Right atrium auricular region (tissue), 2 donors: ENCODE results near the gene PPP1R9B. TPM values are rescaled to one million over a fixed set of nuclear protein-coding genes. Genes with fewer than 3 reads are reported as not detected.

Experiments
- DNase-seq: peaks from one replicate; pipeline ENCODE4 v3.0.0-alpha.2; 2019; ENCODE audit warnings: low spot score
- H3K27ac ChIP-seq, 2 donors: fragments of 200-600 bp; sonication (generic); 1 replicate in 1 of 2; 2 replicates in 1 of 2; pipeline ENCODE4 v1.5.1; 2016 to 2019
- H3K27me3 ChIP-seq, 2 donors: fragments of 200-600 bp; sonication (generic); one replicate each; pipeline versions ENCODE4 v1.5.1 to v1.6.0; 2017 to 2019
- H3K36me3 ChIP-seq: fragments of 200-600 bp; sonication (generic); one replicate; pipeline ENCODE4 v1.5.1; 2016
- H3K4me1 ChIP-seq, 2 donors: fragments of 200-600 bp; sonication (generic); one replicate each; pipeline versions ENCODE4 v1.5.1 to v1.6.0; 2017 to 2019
- H3K4me3 ChIP-seq, 2 donors: fragments of 200-600 bp; sonication (generic); 1 replicate in 1 of 2; 2 replicates in 1 of 2; pipeline ENCODE4 v1.5.1; 2017 to 2019; ENCODE audit warnings: mild to moderate bottlenecking in 1 of 2, moderate library complexity in 1 of 2
- H3K9me3 ChIP-seq, 2 donors: fragments of 200-600 bp; sonication (generic); one replicate each; pipeline ENCODE4 v1.5.1; 2019
- total RNA-seq, 2 donors: library from RNA; depleted of rRNA; stranded (reverse); fragments of >200 nt; gene quantifications; one replicate each; pipeline ENCODE4 v1.1.0, GENCODE V29; 2016
- TF ChIP-seq, protein P1 (sequence below), 2 donors: fragments of 200-600 bp; sonication (generic); IDR thresholded peaks; one replicate each; pipeline ENCODE4 v1.5.1; 2019; ENCODE audit warnings: antibody characterized with exemption in 2 of 2

The PPP1R9B gene
- total RNA-seq, 2 donors from 2014 or later: 16.9 to 24.2 TPM

GRCh38 chr17:50181591-50182560 is 31.4 kb upstream of the PPP1R9B start:
- H3K4me1 ChIP-seq: peaks cover 0 to 21% of the 10 kb centered on the region in 2 donors
- no peak for DNase-seq
- H3K27ac ChIP-seq: no peak overlapping the region

GRCh38 chr17:50181144-50181543 is 30.7 kb upstream of the PPP1R9B start:
- TF ChIP-seq, protein P1, sequence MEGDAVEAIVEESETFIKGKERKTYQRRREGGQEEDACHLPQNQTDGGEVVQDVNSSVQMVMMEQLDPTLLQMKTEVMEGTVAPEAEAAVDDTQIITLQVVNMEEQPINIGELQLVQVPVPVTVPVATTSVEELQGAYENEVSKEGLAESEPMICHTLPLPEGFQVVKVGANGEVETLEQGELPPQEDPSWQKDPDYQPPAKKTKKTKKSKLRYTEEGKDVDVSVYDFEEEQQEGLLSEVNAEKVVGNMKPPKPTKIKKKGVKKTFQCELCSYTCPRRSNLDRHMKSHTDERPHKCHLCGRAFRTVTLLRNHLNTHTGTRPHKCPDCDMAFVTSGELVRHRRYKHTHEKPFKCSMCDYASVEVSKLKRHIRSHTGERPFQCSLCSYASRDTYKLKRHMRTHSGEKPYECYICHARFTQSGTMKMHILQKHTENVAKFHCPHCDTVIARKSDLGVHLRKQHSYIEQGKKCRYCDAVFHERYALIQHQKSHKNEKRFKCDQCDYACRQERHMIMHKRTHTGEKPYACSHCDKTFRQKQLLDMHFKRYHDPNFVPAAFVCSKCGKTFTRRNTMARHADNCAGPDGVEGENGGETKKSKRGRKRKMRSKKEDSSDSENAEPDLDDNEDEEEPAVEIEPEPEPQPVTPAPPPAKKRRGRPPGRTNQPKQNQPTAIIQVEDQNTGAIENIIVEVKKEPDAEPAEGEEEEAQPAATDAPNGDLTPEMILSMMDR (IDR thresholded peaks at IDR 0.05): no peak
- Histone ChIP-seq H3K4me1 (peaks cover 0 to 28% of the 10 kb centered on the region in 2 donors), H3K27ac (no peak overlapping the region), H3K4me3 (no peak overlapping the region), H3K27me3 (no peaks in the 10 kb centered on the region), H3K9me3 (no peaks in the 10 kb centered on the region), H3K36me3 (peaks cover 3% of the 10 kb centered on the region)
- no peak for DNase-seq

More at GRCh38 chr17:50181591-50182560, 31.4 kb upstream of the PPP1R9B start:
- Histone ChIP-seq H3K9me3 (no peaks in the 10 kb centered on the region), H3K27me3 (no peaks in the 10 kb centered on the region), H3K4me3 (no peak overlapping the region), H3K36me3 (peaks cover 3% of the 10 kb centered on the region)
- TF ChIP-seq, protein P1 (IDR thresholded peaks at IDR 0.05): no peak

DNA sequence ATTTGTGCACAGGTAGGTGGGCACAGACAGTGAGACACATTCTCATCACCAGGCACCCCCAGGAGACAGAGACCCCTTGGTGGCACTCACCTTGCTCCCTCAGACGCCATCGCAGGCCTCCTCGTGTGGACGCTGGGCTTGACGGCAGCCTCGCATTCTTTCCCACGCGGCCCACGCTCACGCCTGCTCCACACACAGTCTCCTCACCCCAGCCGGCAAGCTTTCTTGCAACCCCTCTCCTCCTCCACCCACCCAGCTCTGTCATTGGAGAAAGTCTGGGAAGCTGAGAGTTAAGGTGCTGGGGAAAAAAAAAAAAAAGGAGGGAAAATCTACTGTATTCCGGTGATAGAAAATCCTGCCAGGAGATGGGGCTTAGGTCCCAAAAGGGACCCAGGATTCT is 30.1 kb upstream of the PPP1R9B start:
- DNase-seq: no peak
- Histone ChIP-seq H3K4me1 (peaks cover 0 to 33% of the 10 kb centered on the region in 2 donors), H3K27me3 (no peaks in the 10 kb centered on the region), H3K4me3 (no peak overlapping the region), H3K36me3 (peaks cover 3% of the 10 kb centered on the region), H3K27ac (no peak overlapping the region), H3K9me3 (no peaks in the 10 kb centered on the region)
- TF ChIP-seq, protein P1 (IDR thresholded peaks at IDR 0.05): no peak

DNA sequence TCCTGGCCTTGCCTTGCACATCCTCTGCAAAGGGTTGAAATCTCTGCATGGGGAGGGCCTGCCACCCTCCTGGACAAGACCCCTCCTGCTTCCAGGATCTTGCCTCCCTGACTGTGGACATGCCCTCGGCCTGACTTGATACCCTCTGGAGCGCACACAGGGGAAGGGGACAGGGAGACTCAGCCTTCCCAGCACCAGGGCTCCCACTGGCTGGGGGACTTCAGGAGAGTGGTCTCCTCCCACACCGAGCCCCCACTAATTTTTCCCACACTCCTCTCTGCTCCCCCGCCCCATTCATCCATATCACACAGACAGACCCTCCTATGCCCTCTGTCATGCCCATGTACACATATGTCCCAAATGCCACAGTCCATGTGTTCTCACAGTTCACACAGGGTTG is 29.6 kb upstream of the PPP1R9B start:
- H3K4me1 ChIP-seq: peaks cover 0 to 33% of the 10 kb centered on the region in 2 donors
- DNase-seq: no peak

DNA sequence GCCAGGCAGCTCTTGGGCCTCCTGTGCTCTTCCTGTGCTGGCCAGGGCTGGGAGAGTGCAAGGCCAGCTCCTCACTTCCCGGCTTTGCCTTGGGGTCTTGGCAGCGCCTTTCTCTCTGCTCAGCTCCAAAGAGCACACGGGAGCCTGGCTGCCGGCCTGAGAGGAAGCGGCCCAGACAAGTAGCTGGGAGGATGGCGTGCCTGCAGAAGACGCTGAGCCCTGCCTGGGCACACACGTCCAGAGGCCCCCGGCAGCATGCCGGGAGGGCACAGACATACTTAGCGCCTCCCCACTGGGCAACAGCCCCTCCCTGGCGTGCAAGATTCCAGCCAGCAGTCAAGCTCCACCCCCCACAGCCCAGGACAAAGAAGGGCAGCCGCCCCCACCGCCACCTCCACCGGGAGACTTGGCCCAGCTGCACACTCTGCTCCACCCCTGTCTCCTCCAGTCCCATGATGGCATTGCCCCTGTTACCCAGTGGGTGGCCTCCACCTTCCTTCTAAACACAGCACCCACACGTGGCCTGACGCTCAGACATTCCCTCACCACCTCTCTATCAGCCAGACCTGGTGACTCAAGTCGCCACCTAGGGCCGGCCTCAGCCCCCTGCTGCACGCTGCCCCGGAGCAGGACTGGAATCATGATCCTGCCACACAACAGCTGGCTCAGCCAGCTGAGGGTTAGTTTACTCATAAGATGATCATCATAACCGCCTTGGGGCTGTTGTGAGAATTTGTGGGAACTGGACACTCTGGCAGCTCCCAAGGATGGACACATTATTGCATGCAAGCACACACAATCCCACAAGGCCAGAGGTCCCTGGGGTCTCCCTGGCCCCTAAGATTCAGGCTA is 27.7 kb upstream of the PPP1R9B start:
- H3K36me3 ChIP-seq: no peaks in the 10 kb centered on the region
- no peaks in the 10 kb centered on the region for H3K27me3 ChIP-seq
- no peaks in the 10 kb centered on the region for H3K9me3 ChIP-seq
- peak overlapping the region in 1 of 2 donors; percentile 17 for H3K4me3 ChIP-seq
- TF ChIP-seq, protein P1 (IDR thresholded peaks at IDR 0.05): peak; percentile 32 to 66
- H3K27ac ChIP-seq: peak overlapping the region; percentile 84 to 88
- H3K4me1 ChIP-seq: peaks cover 0 to 45% of the 10 kb centered on the region in 2 donors
- peak; percentile 91 for DNase-seq

More for the DNA sequence above, 29.6 kb upstream of the PPP1R9B start:
- Histone ChIP-seq H3K36me3 (no peaks in the 10 kb centered on the region), H3K9me3 (no peaks in the 10 kb centered on the region), H3K27me3 (no peaks in the 10 kb centered on the region), H3K4me3 (no peak overlapping the region), H3K27ac (no peak overlapping the region)
- TF ChIP-seq, protein P1 (IDR thresholded peaks at IDR 0.05): no peak
